Hematopoietic multipotent progenitor cell treated with erythropoietin and hydrocortisone succinate and interleukin-3 and kit ligand, for 4 days (in vitro differentiated cells): ENCODE measurements around the gene VAMP2.

Source experiments
- DNase-seq: peaks from one replicate; pipeline ENCODE4 v3.0.0-alpha.2; 2015

Gene VAMP2

GRCh38 chr17:8121407-8121680 lies 41.4 kb downstream of the VAMP2 start:
- DNase-seq, result no peak

GRCh38 chr17:8120520-8121406 lies 42.0 kb downstream of the VAMP2 start:
- peak; percentile 89 for DNase-seq

DNA sequence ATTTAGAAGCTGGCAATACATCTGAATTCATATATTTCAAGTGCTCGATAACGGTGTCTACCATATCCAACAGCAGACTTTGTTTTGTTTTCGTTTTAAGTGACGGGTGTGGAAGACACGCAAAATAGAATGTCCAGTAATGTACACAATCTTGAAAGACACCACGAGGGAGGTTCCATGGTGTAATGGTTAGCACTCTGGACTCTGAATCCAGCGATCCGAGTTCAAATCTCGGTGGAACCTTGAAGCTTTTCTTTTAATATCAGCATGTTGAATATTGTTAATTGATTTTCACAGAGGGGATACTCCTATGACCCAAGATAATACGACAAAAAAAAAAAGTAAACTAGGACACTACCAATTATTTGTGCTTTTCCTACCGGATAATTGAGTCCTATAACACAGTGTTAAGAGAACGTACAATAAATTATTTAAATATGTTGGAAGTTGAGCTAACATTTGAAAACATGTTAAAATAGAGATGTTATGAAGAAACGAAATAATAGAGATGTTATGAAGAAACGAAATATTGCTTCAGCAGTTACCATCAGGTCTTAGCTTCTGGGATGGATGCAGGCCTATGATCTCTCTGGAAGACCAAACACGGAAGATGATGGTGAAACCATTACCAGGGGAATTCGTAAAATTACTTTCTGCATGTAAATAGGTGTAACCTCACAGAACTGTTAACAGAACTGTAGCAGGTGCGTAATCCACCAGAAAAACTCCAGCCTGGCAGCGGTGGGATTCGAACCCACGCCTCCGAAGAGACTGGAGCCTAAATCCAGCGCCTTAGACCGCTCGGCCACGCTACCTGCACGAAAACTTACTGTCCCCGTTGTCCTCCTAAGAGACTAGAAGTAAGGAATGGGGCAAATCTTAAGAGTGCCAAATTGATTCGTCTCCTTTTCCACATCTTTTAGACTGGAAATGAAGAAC lies 42.9 kb downstream of the VAMP2 start:
- DNase-seq, result peak; percentile 97

DNA sequence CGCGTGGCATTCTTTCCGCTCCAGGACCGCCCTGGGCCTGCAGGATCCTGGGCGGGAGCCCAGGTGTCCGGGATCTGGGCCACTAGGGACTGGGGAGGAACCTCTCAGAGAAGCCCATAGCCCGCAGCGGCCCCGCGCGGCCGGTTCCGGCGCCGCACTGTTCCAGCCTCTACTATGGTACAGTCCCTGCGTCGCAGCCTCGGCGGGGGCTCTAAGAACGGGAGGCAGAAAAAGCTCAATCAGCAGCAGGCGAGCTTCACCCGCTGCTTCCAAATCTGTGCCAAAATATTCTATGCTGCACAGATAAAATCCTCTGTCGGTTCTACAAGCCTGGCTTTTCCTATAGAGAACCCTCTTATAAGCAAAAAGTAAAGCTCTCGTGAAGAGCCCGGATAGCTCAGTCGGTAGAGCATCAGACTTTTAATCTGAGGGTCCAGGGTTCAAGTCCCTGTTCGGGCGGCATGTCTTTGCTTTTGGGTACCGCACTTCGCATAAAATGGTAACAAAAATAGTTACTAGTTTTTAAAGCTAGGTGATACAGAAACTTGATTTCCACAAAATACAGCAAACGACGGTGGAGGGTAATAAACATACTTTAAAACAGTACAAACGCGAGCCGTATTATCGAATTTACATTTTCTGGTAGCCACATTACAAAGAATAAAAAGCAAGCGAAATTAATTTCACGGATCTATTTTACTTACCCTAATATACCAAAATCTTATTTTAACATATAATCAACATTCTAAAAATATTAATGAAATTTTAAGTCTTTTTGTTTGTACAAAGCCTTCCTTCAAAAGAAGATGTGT lies 43.8 kb downstream of the VAMP2 start:
- peak; percentile 93 for DNase-seq

DNA sequence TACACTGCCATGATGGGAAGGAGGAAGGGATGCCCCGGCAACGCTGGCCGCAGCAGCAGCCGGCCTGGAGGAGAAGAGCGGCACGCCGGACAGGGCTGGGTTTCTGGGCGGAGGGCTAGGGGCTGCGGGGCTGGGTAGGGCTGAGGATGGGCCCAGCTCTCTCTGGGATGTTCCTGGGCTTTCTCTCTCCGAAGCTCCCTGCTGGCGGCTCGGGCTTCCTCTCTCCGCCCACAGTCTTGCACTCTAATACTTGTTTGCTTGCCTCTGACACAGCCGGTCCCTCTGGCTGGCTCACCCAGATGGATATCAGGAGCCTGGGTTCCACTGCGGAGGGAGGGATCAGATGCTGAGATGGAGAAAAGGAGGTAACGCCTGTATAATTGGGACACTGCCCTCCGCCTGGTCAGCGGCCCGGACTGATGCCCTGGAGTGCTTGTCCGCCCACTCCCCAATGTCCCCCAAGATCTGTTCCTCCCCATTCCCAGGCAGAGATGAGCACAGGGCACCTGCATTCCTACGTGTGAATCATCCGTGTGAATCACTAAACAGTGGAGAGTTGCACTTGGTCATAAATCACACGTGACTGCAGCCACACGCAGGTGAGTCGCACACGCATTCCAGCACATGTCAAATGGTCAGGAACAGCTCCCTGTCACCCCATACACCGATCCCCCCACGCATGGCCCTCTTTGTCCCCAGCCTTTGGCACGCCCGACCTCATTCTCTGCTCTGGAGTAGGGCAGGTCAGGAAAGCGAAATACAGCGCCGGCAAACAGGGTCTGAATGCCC lies 44.6 kb downstream of the VAMP2 start, which contains the start of gene ALOXE3:
ALOXE3 (minus strand) TSS at position 535 of the 789 bp plus-strand sequence; CDS start at position 11, 524 bp downstream.
- DNase-seq, result peak; percentile 66

GRCh38 chr17:8117367-8117979 lies 45.3 kb downstream of the VAMP2 start:
- peak; percentile 43 for DNase-seq

- no peak for DNase-seq
Measured at GRCh38 chr17:8116776-8117175, 46.0 kb downstream of the VAMP2 start.

DNA sequence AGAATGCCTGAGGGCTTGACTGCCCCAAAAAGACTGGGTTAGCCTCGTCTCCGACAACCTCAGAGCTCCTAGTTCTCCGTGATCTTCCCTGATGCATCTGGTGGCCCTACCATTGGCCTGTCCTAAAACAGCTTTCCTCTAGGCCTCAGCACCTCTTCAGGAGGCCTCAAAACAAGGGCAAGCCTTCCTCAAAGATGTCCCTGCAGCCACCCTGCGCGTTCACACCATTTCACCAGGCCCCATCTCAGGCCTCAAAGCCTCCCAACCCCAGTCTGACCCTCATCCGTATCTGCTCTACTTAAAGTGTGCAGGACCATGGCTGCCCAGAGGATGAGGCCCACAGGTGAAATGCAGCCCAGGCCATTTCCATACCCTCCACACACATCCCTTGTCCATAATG lies 51.8 kb downstream of the VAMP2 start:
- DNase-seq, result no peak

GRCh38 chr17:8110456-8110804 lies 52.3 kb downstream of the VAMP2 start:
- no peak for DNase-seq

GRCh38 chr17:8109661-8110455 lies 52.9 kb downstream of the VAMP2 start:
- DNase-seq, result peak; percentile 73
